ENCODE data around the gene TCTN1. TPM values are rescaled to one million over a fixed set of nuclear protein-coding genes. Genes with fewer than 3 reads are reported as not detected.

The TCTN1 gene
- total and polyA plus RNA-seq, 9 of the 15 experiments (the other 6 are each of a cell fraction or from before 2014, with no cell fraction given), result 0.32 to 12.5 (median 4.0) TPM

DNA sequence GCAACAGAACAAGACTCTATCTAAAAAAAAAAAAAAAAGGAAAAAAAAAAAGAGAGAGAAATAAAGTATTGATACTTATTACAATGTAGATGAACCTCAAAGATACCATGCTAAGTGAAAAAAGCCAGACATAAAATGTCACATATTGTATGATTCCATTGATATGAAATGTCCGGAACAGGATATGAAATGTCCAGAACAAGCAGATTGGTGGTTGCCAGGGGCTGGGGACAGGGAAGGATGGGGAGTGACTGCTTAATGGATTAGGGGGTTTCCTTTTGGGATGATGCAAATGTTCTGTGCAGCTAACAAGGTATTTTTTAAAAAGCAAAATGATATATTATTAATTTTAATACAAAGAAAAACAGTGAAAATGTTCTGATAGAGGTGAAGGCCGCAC, 70.0 kb downstream of the TCTN1 start:
- Histone ChIP-seq H3K9ac (ENCODE audit: insufficient read depth in 1 of 2, low read depth in 2 of 2, low read length in 2 of 2) (no peak overlapping the region), H4K20me1 (replicated peaks; ENCODE audit: control insufficient read depth, insufficient read depth, low read length) (no peaks in the 10 kb centered on the region; the same call in 1 of the 2 replicates), H3K27me3 (ENCODE audit: control insufficient read depth in 2 of 2, insufficient read depth in 2 of 2, low read length in 2 of 2) (peaks cover 17 to 45% of the 10 kb centered on the region in 2 experiments; a peak in 4 of 5 replicates), H2AFZ (ENCODE audit: low read depth, low read length) (no peak overlapping the region), H3K4me1 (replicated peaks in 1 of 2; ENCODE audit: control insufficient read depth in 2 of 2, insufficient read depth in 2 of 2, low read length in 2 of 2) (peaks cover 15 to 19% of the 10 kb centered on the region in 2 experiments), H3K36me3 (ENCODE audit: control insufficient read depth, insufficient read depth, low read length) (no peaks in the 10 kb centered on the region), H3K79me2 (ENCODE audit: control insufficient read depth, insufficient read depth, low read length) (no peaks in the 10 kb centered on the region), H3K27ac (ENCODE audit: extremely low read depth, low read depth, low read length) (no peak overlapping the region), H3K9me1 (ENCODE audit: control insufficient read depth, insufficient read depth, low read length) (peaks cover 5% of the 10 kb centered on the region), H3K4me2 (ENCODE audit: insufficient read depth, low read length) (no peak overlapping the region), H3K9me3 (replicated peaks; ENCODE audit: control insufficient read depth, insufficient read depth, low read depth, low read length) (no peaks in the 10 kb centered on the region), H3K4me3 (no peak overlapping the region)
- in situ Hi-C loops (cut with MboI) (no loop called here), intact Hi-C loops (cut with micrococcal nuclease) (no loop called here)
- no TSS peak for BruUV-seq (replicated peaks)
- DNase-seq (ENCODE audit: extremely low read depth in 1 of 4, low spot score in 3 of 4), result no peak
- CTCF ChIA-PET (ENCODE audit: low intra/inter-chr PET ratio), result no interaction called here
- FAIRE-seq, result no peak
- no peak for ATAC-seq
- TF ChIP-seq, protein P1, sequence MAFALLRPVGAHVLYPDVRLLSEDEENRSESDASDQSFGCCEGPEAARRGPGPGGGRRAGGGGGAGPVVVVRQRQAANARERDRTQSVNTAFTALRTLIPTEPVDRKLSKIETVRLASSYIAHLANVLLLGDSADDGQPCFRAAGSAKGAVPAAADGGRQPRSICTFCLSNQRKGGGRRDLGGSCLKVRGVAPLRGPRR (CRISPR knock-in tag; IDR thresholded peaks at IDR 0.05), result no peak
- no peak for TF ChIP-seq NCOA1 (IDR thresholded peaks at IDR 0.05; ENCODE audit: low read depth)
- TF ChIP-seq ARID1B (IDR thresholded peaks at IDR 0.05), result no peak
- TF ChIP-seq, protein P2, sequence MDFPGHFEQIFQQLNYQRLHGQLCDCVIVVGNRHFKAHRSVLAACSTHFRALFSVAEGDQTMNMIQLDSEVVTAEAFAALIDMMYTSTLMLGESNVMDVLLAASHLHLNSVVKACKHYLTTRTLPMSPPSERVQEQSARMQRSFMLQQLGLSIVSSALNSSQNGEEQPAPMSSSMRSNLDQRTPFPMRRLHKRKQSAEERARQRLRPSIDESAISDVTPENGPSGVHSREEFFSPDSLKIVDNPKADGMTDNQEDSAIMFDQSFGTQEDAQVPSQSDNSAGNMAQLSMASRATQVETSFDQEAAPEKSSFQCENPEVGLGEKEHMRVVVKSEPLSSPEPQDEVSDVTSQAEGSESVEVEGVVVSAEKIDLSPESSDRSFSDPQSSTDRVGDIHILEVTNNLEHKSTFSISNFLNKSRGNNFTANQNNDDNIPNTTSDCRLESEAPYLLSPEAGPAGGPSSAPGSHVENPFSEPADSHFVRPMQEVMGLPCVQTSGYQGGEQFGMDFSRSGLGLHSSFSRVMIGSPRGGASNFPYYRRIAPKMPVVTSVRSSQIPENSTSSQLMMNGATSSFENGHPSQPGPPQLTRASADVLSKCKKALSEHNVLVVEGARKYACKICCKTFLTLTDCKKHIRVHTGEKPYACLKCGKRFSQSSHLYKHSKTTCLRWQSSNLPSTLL (IDR thresholded peaks at IDR 0.05), result no peak
- TF ChIP-seq GTF2A2 (tag; IDR thresholded peaks at IDR 0.05), result no peak
- TF ChIP-seq CBX2 (IDR thresholded peaks at IDR 0.05; ENCODE audit: insufficient read depth, low read length, poor library complexity, severe bottlenecking), result no peak
- no peak for TF ChIP-seq ZNF408 (CRISPR knock-in tag; IDR thresholded peaks at IDR 0.05; ENCODE audit: low read depth)
- no peak for TF ChIP-seq RBM25 (IDR thresholded peaks at IDR 0.05; ENCODE audit: low read depth, low read length, severe bottlenecking)
- 48% methylated on average over 2 of the region's 2 CpGs for WGBS (ENCODE audit: insufficient coverage, low coverage, missing lambda C conversion rate)
- POLR2A ChIA-PET, result no interaction called here
